ENCODE results near the gene GLI3. TPM values are rescaled to one million over a fixed set of nuclear protein-coding genes. Genes with fewer than 3 reads are reported as not detected.

Gene GLI3
- total RNA-seq, 4 donors from 2014 or later, result 23.1 to 41.3 (median 24.6) TPM

GRCh38 chr7:41915871-41916270, 321.1 kb downstream of the GLI3 start:
- TF ChIP-seq POLR2A (IDR thresholded peaks at IDR 0.05), result no peak
- no peak for TF ChIP-seq EP300 (IDR thresholded peaks at IDR 0.05)
- TF ChIP-seq POLR2AphosphoS5 (IDR thresholded peaks at IDR 0.05), result no peak
- Histone ChIP-seq H3K27me3 (no peaks in the 10 kb centered on the region), H3K36me3 (no peaks in the 10 kb centered on the region), H3K9me3 (no peaks in the 10 kb centered on the region), H3K27ac (peak overlapping the region; percentile 27), H3K4me1 (no peaks in the 10 kb centered on the region), H3K4me3 (no peak overlapping the region)
- WGBS, result 64% methylated on average over 1 of the region's 1 CpG
- no peak for DNase-seq (ENCODE audit: low spot score in 2 of 2)

GRCh38 chr7:41912851-41913567, 324.0 kb downstream of the GLI3 start:
- no peak for TF ChIP-seq POLR2AphosphoS5 (IDR thresholded peaks at IDR 0.05)
- no peak for TF ChIP-seq CTCF (IDR thresholded peaks at IDR 0.05)
- TF ChIP-seq POLR2A (IDR thresholded peaks at IDR 0.05), result no peak
- TF ChIP-seq EP300 (IDR thresholded peaks at IDR 0.05), result no peak
- Histone ChIP-seq H3K27ac (no peak overlapping the region), H3K27me3 (no peaks in the 10 kb centered on the region), H3K4me1 (no peaks in the 10 kb centered on the region), H3K36me3 (no peaks in the 10 kb centered on the region), H3K9me3 (no peaks in the 10 kb centered on the region), H3K4me3 (no peak overlapping the region)
- 62% methylated on average over 6 of the region's 6 CpGs for WGBS
- DNase-seq (ENCODE audit: low spot score in 2 of 2), result no peak

- TF ChIP-seq POLR2A (IDR thresholded peaks at IDR 0.05), result no peak
- no peak for TF ChIP-seq POLR2AphosphoS5 (IDR thresholded peaks at IDR 0.05)
- TF ChIP-seq EP300 (IDR thresholded peaks at IDR 0.05), result no peak
- TF ChIP-seq CTCF (IDR thresholded peaks at IDR 0.05), result no peak
- no peaks in the 10 kb centered on the region for H3K36me3 ChIP-seq
- H3K27me3 ChIP-seq, result no peaks in the 10 kb centered on the region
- 33% methylated on average over 2 of the region's 2 CpGs for WGBS
- H3K4me1 ChIP-seq, result no peaks in the 10 kb centered on the region
- DNase-seq (ENCODE audit: low spot score in 2 of 2), result no peak
- H3K4me3 ChIP-seq, result no peak overlapping the region
- H3K27ac ChIP-seq, result no peak overlapping the region
- H3K9me3 ChIP-seq, result no peaks in the 10 kb centered on the region
These were observed 324.6 kb downstream of the GLI3 start for GRCh38 chr7:41912426-41912825.

- no peak for DNase-seq (ENCODE audit: low spot score in 2 of 2)
- Histone ChIP-seq H3K4me3 (no peak overlapping the region), H3K9me3 (no peaks in the 10 kb centered on the region), H3K27me3 (no peaks in the 10 kb centered on the region), H3K4me1 (no peaks in the 10 kb centered on the region), H3K27ac (no peak overlapping the region), H3K36me3 (no peaks in the 10 kb centered on the region)
- no peak for TF ChIP-seq EP300 (IDR thresholded peaks at IDR 0.05)
- TF ChIP-seq CTCF (IDR thresholded peaks at IDR 0.05), result no peak
- TF ChIP-seq POLR2AphosphoS5 (IDR thresholded peaks at IDR 0.05), result no peak
- no peak for TF ChIP-seq POLR2A (IDR thresholded peaks at IDR 0.05)
- WGBS, result 87% methylated on average over 2 of the region's 2 CpGs
These were observed 325.2 kb downstream of the GLI3 start for GRCh38 chr7:41911792-41912191.

Data from suprapubic skin (tissue), 4 donors.